Muscle layer of duodenum (tissue), 2 donors: ENCODE measurements around the gene KRTAP10-6.
"Not testable (repeated sequence)": the region's sequence is repeated elsewhere in the genome, so short reads cannot be mapped to it uniquely, and the experiment has no call there.

ENCODE experiments used
- H3K27ac ChIP-seq: one replicate; pipeline ENCODE4 v1.7.0; 2013; ENCODE audit warnings: mild to moderate bottlenecking, low read length
- H3K27me3 ChIP-seq: one replicate; pipeline ENCODE4 v1.7.0; 2013; ENCODE audit warnings: low read depth, mild to moderate bottlenecking, control low read depth, low read length
- H3K36me3 ChIP-seq, 2 donors: one replicate each; pipeline ENCODE4 v1.7.0; 2013; ENCODE audit warnings: low read length in 2 of 2, control low read depth in 1 of 2, mild to moderate bottlenecking in 1 of 2; ENCODE audit not compliant: insufficient read depth in 2 of 2, control insufficient read depth in 1 of 2
- H3K4me1 ChIP-seq, 2 donors: one replicate each; pipeline ENCODE4 v1.7.0; 2013; ENCODE audit warnings: low read length in 2 of 2, mild to moderate bottlenecking in 2 of 2, control low read depth in 1 of 2, moderate library complexity in 1 of 2; ENCODE audit not compliant: insufficient read depth in 2 of 2, control insufficient read depth in 1 of 2
- H3K4me3 ChIP-seq, 2 donors: one replicate each; pipeline ENCODE4 v1.7.0; 2013; ENCODE audit warnings: low read length in 2 of 2, low read depth in 1 of 2, mild to moderate bottlenecking in 1 of 2
- H3K9me3 ChIP-seq, 2 donors: one replicate each; pipeline ENCODE4 v1.7.0; 2013; ENCODE audit warnings: low read length in 2 of 2, control low read depth in 1 of 2, mild to moderate bottlenecking in 1 of 2; ENCODE audit not compliant: control insufficient read depth in 1 of 2
- donor health status: healthy.

The KRTAP10-6 gene

DNA sequence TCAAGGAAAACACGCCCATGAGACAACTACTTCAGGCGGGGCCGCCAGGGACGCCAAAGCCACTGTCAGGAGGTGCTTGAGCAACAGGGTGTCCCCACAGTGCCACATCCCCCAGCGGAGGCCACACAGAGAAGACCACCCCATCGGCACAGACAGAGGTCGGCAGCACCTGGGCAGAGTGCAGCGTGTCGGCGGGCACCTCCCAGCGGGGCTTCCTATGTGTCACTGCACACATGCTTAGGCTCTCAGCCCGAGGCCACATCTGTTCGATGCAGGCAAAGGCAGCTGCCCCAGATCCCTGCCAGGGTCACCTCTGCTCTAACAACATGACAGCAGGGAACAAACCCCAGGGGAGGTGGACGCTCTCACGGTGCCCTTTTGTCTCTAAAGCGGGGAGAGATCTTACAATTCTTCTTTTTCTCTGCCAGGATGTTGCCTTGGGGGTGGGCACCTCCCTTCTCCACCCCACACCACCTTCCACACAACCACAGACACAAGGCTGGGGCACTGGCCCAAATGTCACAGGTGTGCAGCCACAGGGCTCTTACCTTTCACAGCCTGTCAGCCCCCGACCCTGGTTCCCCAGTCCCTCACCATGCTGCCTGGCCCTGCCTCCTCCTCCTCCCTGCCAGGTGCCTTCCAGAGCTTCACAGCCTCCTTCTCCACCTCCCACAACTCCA, 23.7 kb upstream of the KRTAP10-6 start:
- no peaks in the 10 kb centered on the region for H3K4me1 ChIP-seq
- no peaks in the 10 kb centered on the region for H3K27me3 ChIP-seq
- no peak overlapping the region for H3K27ac ChIP-seq
- H3K9me3 ChIP-seq, result peaks cover 0 to 17% of the 10 kb centered on the region in 2 donors
- H3K4me3 ChIP-seq, result no peak overlapping the region
- H3K36me3 ChIP-seq, result no peaks in the 10 kb centered on the region

DNA sequence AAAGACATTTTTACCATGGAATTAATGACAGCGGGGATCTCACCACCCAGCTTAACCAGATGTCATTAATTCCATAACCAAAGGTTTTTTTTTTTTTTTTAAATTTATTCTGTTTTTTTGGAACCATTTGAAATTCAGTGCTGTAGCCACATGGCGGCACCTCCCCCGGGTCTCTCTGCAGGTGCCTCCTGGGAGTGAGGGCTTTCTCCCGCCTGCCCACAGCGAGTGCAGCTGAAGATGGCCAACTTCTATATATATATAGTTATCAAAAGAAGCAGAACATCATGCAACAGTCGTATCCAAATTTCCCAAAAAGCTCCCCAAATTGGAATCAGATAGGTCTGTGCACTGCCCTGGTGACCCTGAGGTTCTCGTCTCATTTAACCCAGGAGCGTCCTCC, 23.2 kb upstream of the KRTAP10-6 start:
- H3K36me3 ChIP-seq, result no peaks in the 10 kb centered on the region
- no peaks in the 10 kb centered on the region for H3K27me3 ChIP-seq
- H3K4me3 ChIP-seq, result no peak overlapping the region
- no peak overlapping the region for H3K27ac ChIP-seq
- H3K9me3 ChIP-seq, result peaks cover 0 to 21% of the 10 kb centered on the region in 2 donors
- H3K4me1 ChIP-seq, result no peaks in the 10 kb centered on the region

DNA sequence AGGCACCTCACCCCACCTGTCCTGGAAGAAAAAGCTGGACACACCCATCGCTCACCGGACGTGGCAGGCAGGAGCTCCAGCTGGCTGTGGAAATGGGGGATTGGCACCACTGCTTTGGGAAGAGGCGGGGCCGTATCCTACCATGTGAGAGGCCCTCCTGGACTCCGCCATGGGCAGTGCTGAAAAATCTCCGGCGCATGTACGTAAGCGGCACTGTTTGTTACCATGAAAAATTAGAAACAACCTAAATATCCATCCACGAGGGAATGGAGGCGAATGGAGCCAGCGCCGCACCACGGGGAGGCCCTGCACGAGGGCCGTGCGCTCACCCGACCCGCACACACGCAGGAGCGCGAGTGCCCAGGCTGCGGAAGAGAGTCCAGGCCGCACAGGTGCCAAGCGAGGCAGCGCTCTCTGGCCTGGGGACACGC, 22.7 kb upstream of the KRTAP10-6 start:
- Histone ChIP-seq H3K27ac (no peak overlapping the region), H3K4me1 (no peaks in the 10 kb centered on the region), H3K36me3 (no peaks in the 10 kb centered on the region), H3K4me3 (no peak overlapping the region), H3K9me3 (peaks cover 0 to 21% of the 10 kb centered on the region in 2 donors), H3K27me3 (no peaks in the 10 kb centered on the region)

DNA sequence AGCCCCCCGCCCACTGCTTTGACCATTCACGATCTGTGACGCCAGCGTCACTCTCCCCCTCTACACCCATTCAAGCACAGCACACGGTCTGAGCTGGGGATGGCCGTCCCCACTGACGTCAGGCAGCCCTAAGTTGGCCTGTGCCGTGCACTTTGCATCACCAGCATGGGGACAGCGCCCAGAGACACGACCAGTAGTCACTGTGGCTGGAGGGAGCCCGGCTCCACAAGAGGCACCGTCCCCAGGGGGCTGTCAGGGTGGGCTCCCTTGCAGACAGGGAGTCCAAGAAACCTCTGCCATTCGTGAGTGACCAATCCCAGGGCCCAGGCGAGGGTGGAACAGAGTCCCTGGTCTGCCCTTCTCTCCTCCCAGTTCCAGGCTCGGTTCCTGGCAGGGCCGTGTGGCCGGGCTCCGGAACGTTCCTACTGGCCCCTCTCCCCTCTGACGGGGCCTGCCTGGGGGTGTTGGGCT, 21.9 kb upstream of the KRTAP10-6 start:
- Histone ChIP-seq H3K36me3 (no peaks in the 10 kb centered on the region), H3K4me3 (no peak overlapping the region), H3K27me3 (no peaks in the 10 kb centered on the region), H3K27ac (no peak overlapping the region), H3K4me1 (no peaks in the 10 kb centered on the region), H3K9me3 (peaks cover 0 to 19% of the 10 kb centered on the region in 2 donors)

DNA sequence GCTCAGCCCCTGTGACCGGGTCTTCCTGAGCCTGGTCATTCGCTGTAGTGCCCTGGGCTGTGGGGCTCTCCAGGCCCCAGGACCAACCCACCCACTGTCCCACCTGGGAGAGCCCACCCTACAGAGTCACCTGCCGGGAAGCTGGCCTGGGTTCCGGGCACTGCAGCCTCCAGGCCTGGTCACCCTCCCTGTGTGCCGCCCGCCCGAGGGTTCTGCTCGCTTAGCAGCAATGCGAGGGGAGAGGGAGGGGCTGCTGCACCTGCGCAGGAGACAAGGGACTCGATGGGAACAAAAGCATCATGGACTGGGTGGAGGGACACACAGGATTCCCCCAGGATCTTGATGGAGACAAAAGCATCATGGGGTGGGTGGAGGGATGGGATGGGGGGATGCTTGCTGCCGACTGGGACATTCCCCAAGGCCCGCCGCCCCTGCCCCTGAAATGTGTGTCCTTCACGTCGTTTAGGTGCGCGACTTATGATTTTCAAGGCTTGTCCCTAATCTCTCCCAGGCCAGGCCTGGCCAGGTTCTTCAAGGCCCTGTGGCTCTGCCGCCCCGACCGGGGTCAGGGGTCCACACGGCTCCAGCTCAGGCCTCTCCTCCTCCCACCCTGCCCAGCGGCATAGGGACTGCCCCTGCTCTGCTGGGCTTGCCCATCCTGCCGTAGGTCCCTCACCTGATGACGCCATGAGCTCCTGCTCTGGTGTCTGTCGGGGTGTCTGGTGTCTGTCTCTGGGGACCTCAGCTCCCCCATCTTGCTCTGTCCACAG, 21.3 kb upstream of the KRTAP10-6 start:
- no peak overlapping the region for H3K27ac ChIP-seq
- H3K4me3 ChIP-seq, result no peak overlapping the region
- H3K4me1 ChIP-seq, result no peaks in the 10 kb centered on the region
- H3K27me3 ChIP-seq, result no peaks in the 10 kb centered on the region
- H3K36me3 ChIP-seq, result no peaks in the 10 kb centered on the region
- H3K9me3 ChIP-seq, result peaks cover 0 to 21% of the 10 kb centered on the region in 2 donors

DNA sequence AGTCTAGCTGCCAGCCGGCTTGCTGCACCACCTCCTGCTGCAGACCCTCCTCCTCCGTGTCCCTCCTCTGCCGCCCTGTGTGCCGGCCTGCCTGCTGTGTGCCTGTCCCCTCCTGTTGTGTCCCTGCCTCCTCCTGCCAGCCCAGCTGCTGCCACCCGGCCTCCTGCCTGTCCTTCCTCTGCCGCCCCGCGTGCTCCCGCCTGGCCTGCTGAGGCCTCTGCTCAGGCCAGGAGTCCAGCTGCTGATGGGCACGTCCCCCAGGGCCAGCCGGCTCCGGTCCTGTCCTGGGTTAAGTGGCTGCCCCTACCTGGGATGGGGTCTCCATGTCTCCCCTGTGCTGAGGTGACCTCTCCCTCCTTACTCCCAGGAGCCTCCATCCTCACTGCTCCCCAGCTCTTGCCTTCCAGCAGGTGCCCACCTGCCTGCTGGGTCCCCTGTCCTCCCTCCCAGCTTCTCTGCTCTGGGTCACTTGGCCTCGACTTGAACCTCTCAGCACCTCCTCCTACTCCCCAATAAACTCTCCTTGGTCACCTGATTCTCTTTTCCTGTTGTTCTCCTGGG, 20.4 kb upstream of the KRTAP10-6 start:
- H3K9me3 ChIP-seq, result peaks cover 0 to 21% of the 10 kb centered on the region in 2 donors
- H3K4me1 ChIP-seq, result no peaks in the 10 kb centered on the region
- no peaks in the 10 kb centered on the region for H3K27me3 ChIP-seq
- no peaks in the 10 kb centered on the region for H3K36me3 ChIP-seq
- no peak overlapping the region for H3K27ac ChIP-seq
- H3K4me3 ChIP-seq, result no peak overlapping the region

DNA sequence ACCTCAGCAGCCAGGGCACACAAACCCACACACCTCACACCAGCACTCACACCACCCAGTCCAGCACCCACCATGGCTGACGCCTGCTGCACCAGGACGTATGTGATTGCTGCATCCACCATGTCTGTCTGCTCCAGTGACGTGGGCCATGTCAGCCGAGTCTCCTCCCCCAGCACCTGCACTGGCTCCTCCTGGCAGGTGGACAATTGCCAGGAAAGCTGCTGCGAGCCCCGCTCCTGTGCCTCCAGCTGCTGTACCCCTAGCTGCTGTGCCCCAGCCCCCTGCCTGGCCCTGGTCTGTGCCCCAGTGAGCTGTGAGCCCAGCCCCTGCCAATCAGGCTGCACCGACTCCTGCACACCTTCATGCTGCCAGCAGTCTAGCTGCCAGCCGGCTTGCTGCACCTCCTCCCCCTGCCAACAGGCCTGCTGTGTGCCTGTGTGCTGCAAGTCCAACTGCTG, 19.8 kb upstream of the KRTAP10-6 start, which contains the start of gene KRTAP10-8:
Gene KRTAP10-8, plus strand, starts transcription at position 51 of the 458 bp plus-strand sequence. Its CDS starts 22 bp downstream, at position 73.
- Histone ChIP-seq H3K9me3 (peaks cover 0 to 21% of the 10 kb centered on the region in 2 donors), H3K27me3 (no peaks in the 10 kb centered on the region), H3K36me3 (no peaks in the 10 kb centered on the region), H3K27ac (no peak within 1 kb of the TSS), H3K4me1 (no peaks in the 10 kb centered on the region), H3K4me3 (no peak within 1 kb of the TSS)

DNA sequence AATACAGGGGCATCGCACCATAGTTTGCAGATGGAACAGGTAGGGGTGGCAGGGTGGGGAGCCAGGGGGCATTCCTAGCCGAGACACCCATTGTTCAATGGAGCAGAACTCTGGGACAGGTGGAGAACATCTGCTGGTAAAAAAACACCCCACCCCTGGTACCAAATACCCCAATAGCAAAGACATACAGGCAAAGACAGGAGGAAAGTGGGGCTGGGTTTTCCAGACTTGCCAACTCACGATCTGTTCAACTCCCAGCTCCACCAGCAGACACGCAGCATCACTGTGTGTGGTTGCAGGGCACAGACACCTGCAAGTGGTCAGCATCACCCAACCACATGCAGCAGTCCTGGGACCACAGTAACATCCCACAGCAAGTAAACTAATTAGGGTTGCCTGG, 19.2 kb upstream of the KRTAP10-6 start:
- no peaks in the 10 kb centered on the region for H3K36me3 ChIP-seq
- H3K4me3 ChIP-seq, result no peak overlapping the region
- no peaks in the 10 kb centered on the region for H3K27me3 ChIP-seq
- H3K4me1 ChIP-seq, result no peaks in the 10 kb centered on the region
- peaks cover 0 to 21% of the 10 kb centered on the region in 2 donors for H3K9me3 ChIP-seq
- no peak overlapping the region for H3K27ac ChIP-seq

DNA sequence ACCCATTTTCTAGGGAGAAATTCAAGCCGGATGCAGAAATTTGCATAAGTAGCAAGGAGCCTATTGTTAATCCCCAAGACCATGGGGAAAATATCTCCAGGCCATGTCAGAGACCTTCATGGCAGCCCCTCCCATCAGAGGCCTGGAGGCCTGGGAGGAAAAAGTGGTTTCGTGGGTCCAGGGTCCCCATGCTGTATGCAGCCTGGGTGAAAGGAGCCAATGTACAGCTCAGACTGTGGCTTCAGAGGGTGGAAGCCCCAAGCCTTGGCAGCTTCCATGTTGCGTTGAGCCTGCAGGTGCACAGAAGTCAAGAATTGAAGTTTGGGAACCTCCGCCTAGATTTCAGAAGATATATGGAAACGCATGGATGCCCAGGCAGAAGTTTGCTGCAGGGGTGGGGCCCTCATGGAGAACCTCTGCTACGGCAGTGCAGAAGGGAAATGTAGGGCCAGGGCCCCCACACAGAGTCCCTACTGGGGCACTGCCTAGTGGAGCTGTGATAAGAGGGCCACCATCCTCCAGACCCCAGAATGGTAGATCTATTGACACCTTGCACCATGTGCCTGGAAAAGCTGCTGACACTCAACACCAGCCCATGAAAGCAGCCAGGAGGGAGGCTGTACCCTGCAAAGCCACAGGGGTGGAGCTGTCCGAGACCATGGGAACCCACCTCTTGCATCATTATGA, 18.0 kb upstream of the KRTAP10-6 start:
- H3K36me3 ChIP-seq, H3K4me3 ChIP-seq, H3K4me1 ChIP-seq, H3K27me3 ChIP-seq, H3K27ac ChIP-seq: not testable (repeated sequence)
- peaks cover 0 to 21% of the 10 kb centered on the region in 2 donors for H3K9me3 ChIP-seq

DNA sequence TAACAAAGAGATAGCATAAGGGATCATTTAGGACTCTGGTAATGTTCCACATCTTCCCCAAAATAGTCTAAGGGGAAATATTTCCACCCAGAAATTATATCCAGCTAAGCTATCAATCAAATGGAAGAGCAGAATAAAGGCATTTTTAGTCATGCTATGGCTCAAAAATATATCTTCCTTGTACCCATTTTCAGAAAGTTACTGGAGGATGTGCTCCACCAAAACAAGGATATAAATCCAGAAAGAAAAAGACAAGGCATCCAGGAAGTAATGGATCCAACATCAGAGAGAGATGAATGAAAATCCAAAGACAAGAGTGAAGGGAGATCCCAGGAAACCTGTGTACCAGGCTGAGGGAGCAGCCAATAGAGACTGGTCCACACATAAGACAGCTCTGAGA, 16.9 kb upstream of the KRTAP10-6 start:
- H3K4me3 ChIP-seq, result no peak overlapping the region
- no peaks in the 10 kb centered on the region for H3K36me3 ChIP-seq
- peaks cover 0 to 26% of the 10 kb centered on the region in 2 donors for H3K9me3 ChIP-seq
- no peak overlapping the region for H3K27ac ChIP-seq
- H3K27me3 ChIP-seq, result no peaks in the 10 kb centered on the region
- no peaks in the 10 kb centered on the region for H3K4me1 ChIP-seq

DNA sequence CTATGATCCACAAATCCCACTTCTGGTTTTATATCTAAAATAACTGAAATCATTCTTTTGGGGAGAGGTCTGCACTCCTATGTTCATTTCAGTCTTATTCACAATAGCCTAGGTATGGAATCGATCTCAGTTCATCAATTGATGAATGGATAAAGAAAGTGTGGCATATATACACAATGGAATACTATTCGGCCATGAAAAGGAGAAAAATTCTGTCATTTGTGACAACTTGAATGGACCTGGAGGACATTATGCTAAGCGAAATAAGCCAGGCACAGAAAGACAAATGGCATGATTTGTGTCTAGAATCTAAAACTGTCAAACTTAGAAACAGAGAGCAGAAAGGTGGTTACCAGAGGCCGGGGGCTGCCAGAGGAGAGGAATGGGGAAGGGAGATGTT, 14.2 kb upstream of the KRTAP10-6 start:
- Histone ChIP-seq H3K27ac (no peak overlapping the region), H3K36me3 (no peaks in the 10 kb centered on the region), H3K27me3 (no peaks in the 10 kb centered on the region), H3K9me3 (peaks cover 0 to 22% of the 10 kb centered on the region in 2 donors), H3K4me3 (no peak overlapping the region), H3K4me1 (no peaks in the 10 kb centered on the region)
